Measurements from ENCODE around the gene ADIPOR2.

ADIPOR2 gene, protein sequence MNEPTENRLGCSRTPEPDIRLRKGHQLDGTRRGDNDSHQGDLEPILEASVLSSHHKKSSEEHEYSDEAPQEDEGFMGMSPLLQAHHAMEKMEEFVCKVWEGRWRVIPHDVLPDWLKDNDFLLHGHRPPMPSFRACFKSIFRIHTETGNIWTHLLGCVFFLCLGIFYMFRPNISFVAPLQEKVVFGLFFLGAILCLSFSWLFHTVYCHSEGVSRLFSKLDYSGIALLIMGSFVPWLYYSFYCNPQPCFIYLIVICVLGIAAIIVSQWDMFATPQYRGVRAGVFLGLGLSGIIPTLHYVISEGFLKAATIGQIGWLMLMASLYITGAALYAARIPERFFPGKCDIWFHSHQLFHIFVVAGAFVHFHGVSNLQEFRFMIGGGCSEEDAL

GRCh38 chr12:1690578-1691122 lies at the start of gene ADIPOR2:
Gene ADIPOR2 (plus strand): TSS chr12:1691070. CDS start chr12:1754344, 63,274 bp downstream.
- peak; percentile 75 for DNase-seq

- no peak for DNase-seq
Measured at GRCh38 chr12:1642513-1642912, 48.4 kb upstream of the ADIPOR2 start.

- DNase-seq = no peak
Measured at GRCh38 chr12:1643043-1643442, 47.8 kb upstream of the ADIPOR2 start.

- DNase-seq = no peak
Measured at GRCh38 chr12:1643905-1644533, 46.9 kb upstream of the ADIPOR2 start.

DNA sequence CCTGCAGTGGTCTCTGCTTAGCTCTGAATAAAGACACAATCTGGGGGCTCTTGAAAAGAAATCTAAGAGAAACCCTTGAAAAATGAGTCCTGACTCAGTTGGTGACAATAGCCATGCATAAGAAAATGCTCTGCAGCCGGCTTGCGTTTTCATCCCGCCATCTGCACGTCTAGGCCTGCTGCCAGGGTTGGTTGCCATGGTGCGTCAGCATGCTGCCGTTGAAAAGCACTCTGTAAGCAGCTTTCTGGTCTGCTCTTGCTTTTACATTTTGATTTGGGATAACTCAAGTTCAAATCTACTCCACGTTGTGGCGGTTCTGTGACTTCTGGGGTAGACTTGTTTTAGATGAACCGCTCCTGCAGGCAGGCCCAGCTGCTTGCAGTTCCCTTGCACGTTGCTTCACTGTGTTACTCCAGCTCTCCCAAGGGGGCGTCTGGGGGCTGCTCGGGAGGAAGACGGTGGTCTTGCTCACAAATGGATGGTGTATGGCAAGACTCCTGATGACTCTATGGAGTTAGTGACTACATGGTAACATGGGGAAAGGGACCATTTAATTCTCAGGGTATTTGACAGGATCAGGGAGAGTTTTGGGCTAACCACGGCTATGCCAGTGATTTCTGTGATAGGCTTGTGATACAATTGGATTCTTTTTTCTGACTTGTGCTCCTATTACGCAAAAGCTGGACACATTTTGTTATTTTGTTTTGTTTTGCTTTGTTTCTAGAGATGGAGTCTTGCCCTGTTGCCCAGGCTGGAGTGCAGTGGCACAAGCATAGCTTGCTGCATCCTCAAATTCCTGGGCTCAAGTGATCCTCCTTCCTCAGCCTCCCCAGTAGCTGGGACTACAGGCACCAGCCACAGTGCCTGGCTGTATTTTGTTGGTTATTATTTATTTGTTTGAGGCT lies 46.1 kb upstream of the ADIPOR2 start:
- DNase-seq = no peak

GRCh38 chr12:1645819-1646218 lies 45.1 kb upstream of the ADIPOR2 start:
- no peak for DNase-seq

GRCh38 chr12:1646569-1647284 lies 44.1 kb upstream of the ADIPOR2 start:
- DNase-seq = no peak

DNA sequence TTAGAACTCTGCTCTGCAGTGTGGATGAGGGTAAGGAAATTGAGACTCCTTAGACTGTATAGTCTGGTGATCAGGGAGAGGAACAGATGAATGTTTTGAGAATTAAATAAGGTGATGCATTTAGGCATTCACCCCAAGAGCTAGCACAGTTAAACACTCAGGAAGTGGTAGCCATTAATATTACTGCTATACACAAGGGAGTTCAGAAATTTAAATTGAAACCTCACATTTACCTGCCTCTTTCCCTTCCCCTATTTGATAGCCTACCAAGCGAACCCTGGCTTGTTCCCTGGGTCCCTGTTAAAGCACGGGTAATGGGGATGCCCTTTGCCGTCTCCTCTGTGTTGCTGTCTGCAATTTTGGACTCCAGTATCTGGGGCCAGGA lies 43.6 kb upstream of the ADIPOR2 start:
- no peak for DNase-seq

DNA sequence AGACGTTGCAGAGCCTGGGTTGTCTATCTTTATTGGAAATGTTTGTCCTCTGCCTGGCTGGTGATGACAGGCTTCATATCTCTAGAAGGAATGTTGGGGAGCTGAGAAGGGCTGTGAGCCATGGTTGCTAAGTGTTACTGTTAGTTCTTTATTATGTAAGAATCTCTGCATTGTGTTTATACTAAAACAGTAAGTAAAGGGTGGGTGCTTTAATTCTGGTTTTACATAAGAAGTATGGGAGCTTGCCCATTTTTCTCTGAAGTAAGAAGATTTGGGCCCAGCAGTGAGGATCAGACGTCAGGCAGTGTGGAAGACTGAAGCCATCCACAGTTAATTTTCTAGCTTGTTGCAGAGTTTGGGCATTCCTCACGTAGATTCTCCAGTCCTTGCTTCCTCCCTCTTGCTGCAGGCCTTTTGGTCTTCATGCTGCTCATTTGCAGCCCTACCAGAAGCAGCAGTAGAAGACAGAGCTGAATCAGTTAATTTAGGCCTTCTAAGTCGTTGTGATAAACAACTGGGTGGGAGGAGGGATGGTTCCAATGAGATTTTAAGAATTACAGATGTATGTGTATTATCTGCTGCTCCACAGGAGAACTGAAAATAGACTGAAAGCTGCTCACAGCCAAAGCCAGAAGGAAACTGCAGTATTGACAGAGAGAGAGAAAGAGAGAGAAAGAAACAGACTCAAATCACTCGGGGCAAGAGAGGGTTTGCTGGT lies 40.5 kb upstream of the ADIPOR2 start:
- no peak for DNase-seq

- no peak for DNase-seq
Measured at GRCh38 chr12:1650978-1651361, 39.9 kb upstream of the ADIPOR2 start.

DNA sequence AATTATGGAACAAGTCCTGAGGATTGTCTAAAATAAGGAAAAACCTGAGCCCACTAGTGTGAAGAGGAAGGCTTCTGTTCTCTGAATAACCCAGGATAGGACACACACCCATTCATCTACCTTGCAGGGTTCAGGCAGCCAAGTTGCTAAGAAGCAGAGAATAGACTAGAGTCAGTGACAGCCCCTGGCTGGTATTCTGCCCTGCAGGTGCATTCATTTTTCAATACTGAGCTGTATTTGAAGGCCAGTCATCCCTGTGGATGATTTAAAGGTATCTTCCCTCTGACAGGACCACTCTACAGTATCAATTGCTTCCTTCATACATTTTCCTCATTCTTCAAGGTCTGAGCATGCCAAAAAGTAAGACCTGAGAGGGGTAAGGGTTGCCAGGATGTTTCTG lies 38.9 kb upstream of the ADIPOR2 start:
- DNase-seq = no peak

GRCh38 chr12:1655225-1655788 lies 35.6 kb upstream of the ADIPOR2 start:
- DNase-seq = no peak

- DNase-seq = no peak
Measured at GRCh38 chr12:1656902-1657301, 34.0 kb upstream of the ADIPOR2 start.

DNA sequence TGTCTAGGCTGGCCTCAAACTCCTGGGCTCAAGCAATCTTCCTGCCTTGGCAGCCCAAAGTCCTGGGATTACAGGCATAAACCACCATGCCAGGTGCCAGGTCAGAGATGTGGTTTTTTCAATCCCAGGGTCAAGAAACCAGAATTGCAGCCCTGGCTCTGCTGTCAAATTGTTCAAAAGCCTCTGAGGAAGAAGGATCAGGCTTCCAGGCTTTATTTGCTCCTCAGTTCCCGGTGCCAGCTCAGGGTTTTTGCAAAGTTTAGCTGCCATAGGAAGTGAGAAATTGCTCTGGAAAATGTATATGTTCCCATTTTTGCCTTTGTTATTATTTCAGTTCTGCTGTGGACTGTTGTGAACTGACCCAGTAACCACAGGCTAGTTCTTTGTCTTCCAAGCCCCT lies 33.2 kb upstream of the ADIPOR2 start:
- DNase-seq = no peak

DNA sequence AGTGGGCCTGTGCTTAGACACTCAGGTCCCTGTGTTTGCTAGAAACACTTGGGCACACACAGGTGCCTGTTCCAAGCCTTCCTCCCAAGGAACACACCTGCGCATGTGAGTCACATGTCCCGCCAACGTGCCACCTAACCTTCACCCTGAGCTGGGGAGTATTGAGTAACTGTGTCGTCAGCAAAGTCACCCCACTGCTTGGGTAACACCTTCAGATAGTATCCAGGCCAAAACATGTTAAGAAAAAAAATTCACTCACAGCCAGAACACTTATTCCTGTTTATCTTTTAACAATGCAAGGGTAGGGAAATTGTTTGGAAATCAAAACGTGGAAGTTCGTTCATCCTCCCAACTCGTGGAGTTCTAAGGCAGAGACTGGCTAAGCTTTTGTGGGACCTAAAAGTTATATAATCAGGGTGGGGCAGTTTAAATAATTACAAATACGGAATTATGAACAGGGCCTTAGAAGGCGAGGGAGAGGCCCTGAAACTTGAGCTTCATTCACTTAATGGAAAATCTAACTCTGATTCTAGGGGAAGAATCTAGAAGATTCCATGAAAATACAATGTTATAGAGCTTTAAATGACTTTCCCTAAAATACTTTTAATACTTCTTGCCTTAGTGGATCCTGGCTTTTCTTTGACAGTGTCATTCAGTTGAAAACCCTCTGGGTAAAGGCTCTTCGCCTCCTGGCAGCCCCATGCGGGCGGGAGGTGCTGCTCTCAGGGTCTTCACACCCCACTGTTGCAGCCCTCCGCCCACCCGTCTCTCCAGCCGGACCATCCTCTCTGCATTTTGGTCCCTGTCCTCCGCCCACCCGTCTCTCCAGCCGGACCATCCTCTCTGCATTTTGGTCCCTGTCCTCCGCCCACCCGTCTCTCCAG lies 30.3 kb upstream of the ADIPOR2 start:
- DNase-seq = no peak

DNA sequence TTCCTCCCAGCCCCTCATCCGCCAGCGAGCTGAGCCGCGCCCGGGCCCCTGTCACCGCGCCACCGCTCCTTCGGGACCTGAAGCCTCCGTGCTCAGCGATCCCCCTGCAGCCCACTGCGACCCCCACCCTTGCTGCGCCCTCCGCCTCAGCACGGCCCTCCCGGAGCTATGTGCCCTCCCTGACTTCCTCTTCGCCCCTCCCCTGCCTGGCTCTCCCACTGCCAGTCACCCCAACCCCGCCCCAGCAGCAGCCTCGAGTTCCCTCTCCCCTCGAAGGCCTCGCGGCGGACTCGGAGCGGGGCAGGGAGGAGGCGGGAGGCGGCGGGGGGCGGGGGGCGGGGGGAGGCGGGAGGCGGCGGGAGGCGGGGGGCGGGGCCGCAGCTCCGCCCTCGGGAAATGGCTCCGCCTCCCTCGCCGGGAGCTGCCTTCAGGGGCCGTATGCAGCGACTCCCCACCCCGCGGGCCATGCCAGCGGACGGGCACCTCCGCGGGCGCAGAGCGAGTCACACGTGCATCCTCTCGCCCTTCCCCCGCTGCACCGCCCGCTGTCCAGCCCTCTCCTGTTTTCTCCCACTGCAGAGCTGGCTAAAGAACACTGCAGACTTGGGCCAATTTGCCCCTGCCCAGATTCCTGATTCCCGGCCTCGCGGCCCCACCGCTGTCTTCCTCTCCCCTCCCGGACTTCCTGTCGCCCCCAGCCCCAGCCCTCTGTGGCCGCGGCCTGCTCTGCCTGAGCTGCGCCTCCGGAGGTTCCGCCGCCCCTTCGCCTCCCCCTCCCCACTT lies 29.1 kb upstream of the ADIPOR2 start:
- DNase-seq = peak; percentile 63

- DNase-seq = no peak
Measured at GRCh38 chr12:1662761-1663439, 28.0 kb upstream of the ADIPOR2 start.

GRCh38 chr12:1663440-1664132 lies 27.3 kb upstream of the ADIPOR2 start:
- DNase-seq = no peak

Data from 8988T (cell line).